RPMI8226 (cell line): ENCODE measurements around the gene MTF1.

Experiments
- DNase-seq: peaks from one replicate; pipeline ENCODE4 v3.0.0-alpha.2; 2015

The MTF1 gene

GRCh38 chr1:37866491-37866890 is 7.1 kb upstream of the MTF1 start:
- no peak for DNase-seq

DNA sequence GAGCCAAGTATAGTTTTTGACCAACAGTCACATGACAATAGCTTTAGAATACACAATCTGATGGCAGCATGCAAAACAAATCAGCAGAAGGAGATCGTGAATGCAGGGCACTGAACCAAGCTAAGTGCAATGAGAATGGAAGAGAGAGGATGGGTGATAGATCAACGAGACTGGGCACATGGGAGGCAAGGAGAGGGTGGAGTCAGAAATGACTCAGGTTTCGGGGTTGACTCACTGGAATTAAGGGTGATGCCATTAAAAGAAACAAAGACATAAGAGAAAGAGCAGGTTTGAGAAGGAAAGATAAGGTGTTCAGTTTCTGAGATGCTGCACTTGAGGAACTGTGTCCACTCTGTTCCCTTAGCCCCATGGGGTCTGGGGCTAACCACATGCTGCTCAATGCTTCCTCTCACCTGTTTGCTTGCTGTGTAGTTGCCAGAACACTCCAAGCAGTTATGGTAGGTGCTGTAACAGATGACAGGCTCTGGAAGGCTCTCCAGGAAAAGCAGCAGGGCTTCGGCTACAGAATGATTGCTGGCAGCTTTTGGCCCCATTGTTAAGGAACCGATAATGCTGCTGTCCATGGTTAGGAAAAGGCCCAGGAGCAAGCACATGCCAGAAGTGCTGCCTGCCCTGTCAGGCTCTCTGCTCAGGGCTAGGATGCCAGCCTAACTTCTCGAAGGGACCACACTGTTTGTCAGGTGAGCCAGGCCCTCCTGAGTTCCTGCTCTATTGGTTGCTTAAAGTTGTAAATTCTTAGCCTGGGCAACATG is 6.1 kb upstream of the MTF1 start:
- DNase-seq = no peak

DNA sequence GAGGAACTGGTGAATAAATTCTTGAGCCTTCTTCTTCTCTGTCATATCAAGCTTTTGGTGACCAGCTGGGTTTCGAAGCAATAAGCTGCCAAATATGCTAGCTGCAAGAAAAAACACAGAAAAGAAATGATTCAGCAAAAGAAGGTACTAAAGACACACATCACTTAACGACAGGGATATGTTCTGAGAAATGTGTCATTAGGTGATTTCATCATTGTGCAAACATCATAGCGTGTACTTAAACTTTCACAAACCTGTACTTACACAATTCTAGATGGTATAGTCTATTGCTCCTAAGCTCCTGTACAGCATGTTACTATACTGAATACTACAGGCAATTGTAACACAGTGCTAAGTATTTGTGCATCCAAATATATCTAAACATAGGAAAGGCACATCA is 2.9 kb upstream of the MTF1 start:
- DNase-seq = peak; percentile 29

DNA sequence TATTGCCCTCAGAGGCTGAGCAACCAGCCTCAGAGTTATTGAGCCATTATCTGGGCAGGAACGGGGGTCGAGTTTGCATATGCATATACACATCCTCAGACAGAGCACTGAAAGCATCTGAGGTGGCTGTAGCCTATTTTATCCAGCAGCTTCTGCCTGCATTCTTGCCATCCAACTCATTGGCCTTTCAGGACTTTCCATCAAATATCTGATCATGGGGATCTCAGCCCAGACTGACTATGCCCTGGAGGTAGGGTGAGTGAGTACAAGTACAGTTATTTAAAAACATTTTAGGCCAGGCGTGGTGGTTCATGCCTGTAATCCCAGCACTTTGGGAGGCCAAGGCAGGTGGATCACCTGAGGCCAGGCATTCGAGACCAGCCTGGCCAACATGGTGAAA is 1.8 kb upstream of the MTF1 start:
- no peak for DNase-seq

- DNase-seq = no peak
Observed at GRCh38 chr1:37860346-37860666, 914 bp upstream of the MTF1 start.

GRCh38 chr1:37858931-37859506 is 373 bp downstream of the MTF1 start:
- no peak for DNase-seq

DNA sequence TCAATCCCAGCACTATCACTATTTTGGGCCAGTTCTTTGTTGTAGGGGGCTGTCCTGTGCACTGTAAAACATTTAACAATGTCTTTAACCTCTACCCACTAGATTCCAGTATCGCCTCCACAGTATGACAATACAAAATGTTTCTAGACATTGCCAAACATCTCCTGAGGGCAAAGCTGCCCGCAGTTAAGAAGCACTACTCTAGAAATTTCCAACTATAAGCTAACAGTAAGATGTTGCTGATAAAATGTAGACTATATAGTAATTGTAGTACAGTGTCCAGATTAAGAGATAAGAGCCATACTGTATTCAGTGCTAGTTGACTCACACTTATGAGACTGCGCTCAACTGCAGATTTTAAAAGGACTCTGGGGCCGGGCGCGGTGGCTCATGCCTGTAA is 5.0 kb downstream of the MTF1 start:
- no peak for DNase-seq

DNA sequence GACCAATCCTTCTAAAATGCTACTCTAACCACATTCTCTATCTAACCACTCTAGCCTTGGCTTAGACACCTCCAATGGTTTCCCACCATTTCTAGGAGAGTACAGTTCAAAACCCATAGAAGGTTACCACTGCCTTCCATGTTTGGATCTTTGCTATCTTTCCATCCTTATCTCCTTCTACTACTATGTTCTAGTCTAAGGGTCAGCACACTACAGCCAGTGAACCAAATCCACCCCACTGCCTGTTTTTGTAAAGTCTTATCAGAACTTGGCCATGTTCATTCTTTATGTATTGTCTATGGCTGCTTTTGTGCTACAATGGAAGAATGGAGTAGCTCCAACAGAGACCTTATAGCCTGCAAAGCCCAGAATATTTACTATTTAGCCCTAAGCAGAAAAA is 6.2 kb downstream of the MTF1 start:
- DNase-seq = no peak

DNA sequence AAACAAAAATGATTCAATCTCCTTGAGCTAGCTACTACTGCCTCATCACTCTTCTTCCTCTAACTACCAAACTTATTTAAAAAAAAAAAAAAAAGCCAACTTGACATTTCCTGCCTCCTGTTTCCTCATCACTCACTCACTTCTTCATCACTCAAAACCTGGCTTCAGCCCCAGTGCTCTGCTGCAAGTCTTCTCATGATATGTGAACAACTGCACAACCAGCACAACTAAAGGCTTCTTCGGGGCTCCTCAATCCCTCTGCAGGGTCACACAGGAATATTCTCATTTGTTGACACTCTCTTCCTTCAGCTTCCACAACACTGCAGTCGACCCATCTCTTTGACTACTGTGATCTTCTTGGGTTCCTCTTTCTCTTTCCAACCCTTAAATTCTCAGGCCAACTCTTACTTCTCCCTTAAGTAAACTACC is 7.6 kb downstream of the MTF1 start:
- DNase-seq = no peak

DNA sequence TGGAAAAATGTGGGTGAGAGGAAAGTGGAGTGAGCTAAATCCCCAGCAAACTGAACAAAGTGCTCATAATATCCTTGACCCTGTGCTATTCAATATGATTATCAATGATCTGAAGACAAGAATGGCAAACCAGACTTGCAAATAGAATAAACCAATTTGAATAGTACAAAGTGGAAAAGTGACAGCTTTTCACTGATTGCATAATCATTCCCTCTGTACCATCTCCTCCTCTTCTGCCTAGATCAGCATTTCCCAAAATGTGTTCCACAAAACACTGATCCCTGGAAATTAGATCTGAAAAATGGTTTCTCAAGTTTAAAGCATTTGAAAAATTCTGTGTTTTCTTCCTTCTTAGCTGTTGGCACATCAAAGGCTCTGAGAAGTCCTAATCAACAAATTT is 8.1 kb downstream of the MTF1 start:
- no peak for DNase-seq

DNA sequence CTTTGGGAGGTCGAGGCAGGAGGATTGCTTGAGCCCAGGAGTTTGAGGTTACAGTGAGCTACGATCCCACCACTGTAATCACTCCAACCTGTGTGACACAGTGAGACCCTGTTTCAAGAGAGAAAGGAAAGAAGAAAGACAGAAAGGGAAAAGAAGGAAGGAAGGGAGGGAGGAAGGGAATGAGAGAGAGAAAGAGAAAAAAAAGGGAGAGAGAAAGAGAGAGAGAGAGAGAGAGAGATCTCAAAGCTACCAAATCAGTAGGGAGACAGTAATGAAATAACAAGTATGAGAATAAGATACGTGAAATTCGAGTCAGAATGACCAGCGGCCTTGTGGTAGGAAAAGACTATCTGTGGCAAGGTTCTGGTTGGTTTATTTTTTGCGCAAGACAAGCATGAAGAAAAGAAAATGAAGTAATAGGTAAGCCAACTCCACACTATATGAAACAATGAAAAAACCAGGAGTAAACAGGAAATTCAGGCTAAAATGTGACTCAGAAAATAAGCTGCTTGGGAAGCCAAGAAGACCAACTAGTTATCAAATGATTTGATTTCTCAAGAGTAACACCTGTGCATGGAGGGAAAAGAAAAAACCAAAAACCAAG is 8.9 kb downstream of the MTF1 start:
- DNase-seq = no peak

- DNase-seq = no peak
Observed at GRCh38 chr1:37849480-37849879, 9.9 kb downstream of the MTF1 start.

DNA sequence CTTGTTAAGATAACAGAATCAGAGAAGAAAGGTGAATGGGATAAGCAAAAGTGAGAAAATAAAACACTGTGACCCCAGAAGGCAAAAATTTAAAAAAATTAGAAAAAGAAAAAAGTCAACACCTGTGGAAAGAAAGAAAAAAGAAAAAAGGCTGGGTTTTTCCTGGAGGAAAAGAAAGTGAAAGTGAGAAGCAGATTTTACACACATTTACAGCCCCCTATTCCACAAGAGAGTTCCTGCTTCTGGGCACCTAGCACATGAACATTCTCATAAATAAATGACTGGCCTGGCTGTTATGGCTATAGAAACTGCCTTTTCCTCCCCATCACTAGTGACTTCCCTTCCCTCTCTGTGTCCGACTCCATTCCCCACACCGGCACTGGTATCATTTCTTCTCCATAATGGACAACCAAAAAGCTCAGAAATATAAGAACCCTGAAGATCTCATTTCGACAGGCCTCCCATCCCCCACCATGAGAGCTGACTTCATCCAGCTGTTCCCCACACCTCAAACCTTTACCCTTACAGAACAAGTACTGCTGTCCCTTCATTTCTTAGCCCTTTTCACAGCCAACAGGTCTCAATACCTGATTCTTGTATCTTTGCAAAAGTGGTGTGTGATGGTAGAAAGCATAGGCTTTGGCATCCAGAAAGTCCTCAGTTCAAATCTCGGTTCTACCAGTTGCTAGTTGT is 12.6 kb downstream of the MTF1 start:
- no peak for DNase-seq

- DNase-seq = no peak
Observed at GRCh38 chr1:37845786-37846185, 13.6 kb downstream of the MTF1 start.

DNA sequence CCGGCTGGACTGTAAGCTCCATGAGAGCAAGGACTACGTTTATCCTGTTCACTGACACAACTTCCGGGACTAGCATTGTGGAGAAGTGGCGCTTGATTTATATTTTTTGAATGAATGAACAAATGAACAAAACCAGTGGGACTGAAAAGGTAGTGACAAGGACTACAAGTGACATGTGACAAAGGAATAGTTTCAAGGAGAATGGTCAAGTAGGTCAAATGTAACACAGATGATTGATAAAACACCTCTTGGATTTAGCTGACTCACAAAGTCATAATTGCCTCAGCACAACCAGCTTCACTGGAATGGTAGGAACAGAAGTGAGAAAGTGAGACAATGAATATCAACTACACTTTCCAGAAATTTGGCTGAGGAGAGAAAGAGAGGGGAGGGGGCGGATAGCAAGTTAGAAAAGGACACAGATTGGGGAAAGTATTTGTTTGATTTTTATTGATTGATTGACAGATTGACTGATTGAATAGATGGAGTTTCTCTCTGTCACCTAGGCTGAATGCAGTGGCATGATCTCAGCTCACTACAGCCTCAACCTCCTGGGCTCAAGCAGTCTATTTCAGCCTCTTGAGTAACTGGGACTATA is 14.2 kb downstream of the MTF1 start:
- no peak for DNase-seq

GRCh38 chr1:37844536-37844935 is 14.9 kb downstream of the MTF1 start:
- DNase-seq = no peak

GRCh38 chr1:37841652-37842051 is 17.7 kb downstream of the MTF1 start:
- DNase-seq = no peak

- no peak for DNase-seq
Observed at GRCh38 chr1:37840711-37841110, 18.7 kb downstream of the MTF1 start.

- DNase-seq = no peak
Observed at GRCh38 chr1:37839676-37840075, 19.7 kb downstream of the MTF1 start.

DNA sequence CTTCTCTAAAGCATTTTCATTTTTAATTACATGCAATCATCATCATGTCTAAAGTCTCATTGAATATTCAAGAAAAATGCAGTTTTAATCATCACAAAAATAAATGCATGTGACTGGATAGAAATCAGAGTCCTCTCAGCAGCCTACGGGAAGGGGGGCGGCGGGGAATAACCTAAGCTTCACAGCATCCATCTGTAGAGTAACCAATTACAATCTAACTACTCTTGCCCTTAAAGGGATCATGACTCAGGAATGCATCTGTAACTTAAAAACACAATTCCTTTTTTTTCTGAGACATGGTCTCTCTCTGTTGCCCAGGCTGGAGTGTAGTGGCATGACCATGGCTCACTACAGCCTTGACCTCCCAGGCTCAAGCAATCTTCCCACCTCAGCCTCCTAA is 22.6 kb downstream of the MTF1 start:
- DNase-seq = no peak

- DNase-seq = no peak
Observed at GRCh38 chr1:37831809-37832208, 27.6 kb downstream of the MTF1 start.

DNA sequence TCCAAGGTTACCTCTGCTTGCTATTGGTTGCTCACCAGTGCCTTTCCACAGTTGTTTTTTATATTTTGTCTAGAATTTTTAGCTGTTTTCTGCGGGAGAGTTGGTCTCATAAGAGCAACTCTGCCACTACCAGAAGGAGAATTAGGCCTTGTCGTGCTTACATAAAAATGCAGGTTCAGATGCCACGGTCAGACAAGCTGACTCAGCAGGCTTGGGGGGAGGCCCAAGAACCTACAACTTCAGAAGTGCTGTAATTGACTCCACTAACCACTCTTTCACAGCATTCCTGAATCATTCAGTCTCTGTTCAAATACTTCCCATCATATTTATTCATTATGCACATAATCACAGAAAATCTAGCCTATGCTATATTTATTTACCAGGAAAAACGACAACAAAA is 28.3 kb downstream of the MTF1 start:
- no peak for DNase-seq

DNA sequence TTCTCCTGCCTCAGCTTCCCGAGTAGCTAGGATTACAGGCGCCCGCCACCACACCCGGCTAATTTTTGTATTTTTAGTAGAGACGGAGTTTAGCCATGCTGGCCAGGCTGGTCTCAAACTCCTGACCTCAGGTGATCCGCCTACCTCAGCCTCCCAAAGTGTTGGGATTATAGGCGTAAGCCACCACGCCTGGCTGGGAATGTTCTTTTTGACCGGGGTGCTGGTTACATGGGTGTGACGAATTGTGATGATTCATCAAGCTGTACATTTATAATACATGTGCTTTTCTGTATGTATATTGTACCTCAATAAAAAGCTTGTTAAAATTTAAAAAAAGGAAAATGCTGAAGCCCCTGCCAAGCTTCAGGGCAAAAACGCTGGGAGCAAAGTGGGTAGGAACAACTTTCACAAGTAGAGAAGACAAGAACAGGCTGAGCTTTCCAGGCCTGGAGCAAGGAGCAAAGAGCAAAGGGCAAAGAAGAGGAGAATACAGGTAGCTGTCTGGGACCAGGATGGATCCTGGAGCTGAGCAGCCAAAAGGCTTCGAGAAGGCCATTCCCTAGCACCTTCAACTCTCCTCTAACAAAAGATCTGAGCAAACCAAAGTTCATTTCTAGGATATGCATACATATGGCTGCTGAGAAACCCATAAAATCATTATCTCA is 30.9 kb downstream of the MTF1 start:
- DNase-seq = no peak
